D721Med (cell line): ENCODE measurements around the gene POLR2F.

Source experiments
- DNase-seq: peaks from one replicate; pipeline ENCODE4 v3.0.0; 2011; ENCODE audit warnings: low spot score; ENCODE audit not compliant: insufficient read length
- FAIRE-seq: peaks from 2 replicates; lab custom pipeline; 2011; peaks lifted over from hg19 to GRCh38; lab: Jason Lieb, UNC
- TF ChIP-seq, protein P1 (sequence below): IDR thresholded peaks from 2 replicates; pipeline ENCODE4 v1.5.1; 2012; ENCODE audit warnings: mild to moderate bottlenecking, control low read depth; ENCODE audit not compliant: insufficient read depth; ENCODE audit errors: missing control alignments

POLR2F gene

DNA sequence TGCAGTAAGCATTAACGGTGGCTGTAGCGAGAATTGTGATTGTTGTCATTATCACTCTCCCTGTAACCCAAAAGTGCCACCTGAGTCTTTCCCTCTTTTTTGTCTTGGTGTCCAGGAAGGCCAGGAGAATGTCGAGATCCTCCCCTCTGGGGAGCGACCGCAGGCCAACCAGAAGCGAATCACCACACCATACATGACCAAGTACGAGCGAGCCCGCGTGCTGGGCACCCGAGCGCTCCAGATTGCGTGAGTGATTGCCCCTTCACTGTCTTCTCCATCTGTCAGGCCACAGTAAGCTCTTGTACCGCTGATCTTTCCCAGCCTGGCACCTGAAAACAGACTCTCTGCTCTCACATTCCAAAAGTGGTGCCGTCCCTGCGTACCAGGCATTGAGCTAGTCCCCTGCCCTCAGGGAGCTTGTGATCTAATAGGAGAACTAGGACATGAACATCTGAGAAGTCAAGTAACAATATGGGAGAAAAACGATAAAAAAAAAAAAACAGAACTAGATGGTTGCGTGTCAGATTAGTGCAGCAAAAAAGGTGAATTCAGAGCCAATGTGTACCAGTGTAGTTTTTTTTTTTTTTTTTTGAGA, 5.8 kb downstream of the POLR2F start:
- no peak for FAIRE-seq
- TF ChIP-seq, protein P1, sequence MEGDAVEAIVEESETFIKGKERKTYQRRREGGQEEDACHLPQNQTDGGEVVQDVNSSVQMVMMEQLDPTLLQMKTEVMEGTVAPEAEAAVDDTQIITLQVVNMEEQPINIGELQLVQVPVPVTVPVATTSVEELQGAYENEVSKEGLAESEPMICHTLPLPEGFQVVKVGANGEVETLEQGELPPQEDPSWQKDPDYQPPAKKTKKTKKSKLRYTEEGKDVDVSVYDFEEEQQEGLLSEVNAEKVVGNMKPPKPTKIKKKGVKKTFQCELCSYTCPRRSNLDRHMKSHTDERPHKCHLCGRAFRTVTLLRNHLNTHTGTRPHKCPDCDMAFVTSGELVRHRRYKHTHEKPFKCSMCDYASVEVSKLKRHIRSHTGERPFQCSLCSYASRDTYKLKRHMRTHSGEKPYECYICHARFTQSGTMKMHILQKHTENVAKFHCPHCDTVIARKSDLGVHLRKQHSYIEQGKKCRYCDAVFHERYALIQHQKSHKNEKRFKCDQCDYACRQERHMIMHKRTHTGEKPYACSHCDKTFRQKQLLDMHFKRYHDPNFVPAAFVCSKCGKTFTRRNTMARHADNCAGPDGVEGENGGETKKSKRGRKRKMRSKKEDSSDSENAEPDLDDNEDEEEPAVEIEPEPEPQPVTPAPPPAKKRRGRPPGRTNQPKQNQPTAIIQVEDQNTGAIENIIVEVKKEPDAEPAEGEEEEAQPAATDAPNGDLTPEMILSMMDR = no peak
- no peak for DNase-seq

GRCh38 chr22:37961062-37961461, 7.6 kb downstream of the POLR2F start:
- DNase-seq = no peak
- TF ChIP-seq, protein P1 = no peak
- no peak for FAIRE-seq

DNA sequence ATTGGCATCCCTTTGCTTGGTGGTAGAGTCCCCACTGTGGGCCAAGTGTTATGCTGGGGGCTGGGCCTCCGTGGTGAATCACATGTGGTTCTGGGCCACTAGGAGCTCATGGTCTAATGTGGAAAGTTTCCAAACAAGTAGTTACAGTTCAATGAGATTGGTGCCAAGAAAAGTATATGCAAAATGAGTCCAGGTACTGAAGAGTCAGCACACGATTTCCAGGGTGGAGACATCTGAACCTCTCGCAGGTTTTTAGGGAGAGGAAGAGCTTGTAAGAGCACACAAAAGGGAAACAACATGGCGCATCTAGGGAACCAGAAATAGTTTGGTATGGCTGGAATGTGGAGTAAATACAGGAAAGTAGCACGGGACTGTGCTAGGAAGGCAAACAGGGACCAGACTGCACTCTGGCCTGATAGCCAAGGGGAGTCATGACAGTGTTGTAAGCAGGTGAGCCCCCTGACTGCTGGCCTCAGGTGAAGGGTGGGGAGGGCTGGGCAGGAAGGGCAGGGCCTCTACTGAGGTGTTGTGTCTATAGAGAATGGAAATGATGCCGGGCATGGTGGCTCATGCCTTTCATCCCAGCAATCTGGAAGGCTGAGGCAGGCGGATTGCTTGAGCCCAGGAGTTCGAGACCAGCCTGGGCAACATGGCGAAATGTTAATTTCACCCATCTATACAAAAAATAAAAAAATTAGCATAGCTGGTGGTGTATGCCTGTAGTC, 12.6 kb downstream of the POLR2F start:
- FAIRE-seq = no peak
- TF ChIP-seq, protein P1 = no peak
- DNase-seq = no peak

DNA sequence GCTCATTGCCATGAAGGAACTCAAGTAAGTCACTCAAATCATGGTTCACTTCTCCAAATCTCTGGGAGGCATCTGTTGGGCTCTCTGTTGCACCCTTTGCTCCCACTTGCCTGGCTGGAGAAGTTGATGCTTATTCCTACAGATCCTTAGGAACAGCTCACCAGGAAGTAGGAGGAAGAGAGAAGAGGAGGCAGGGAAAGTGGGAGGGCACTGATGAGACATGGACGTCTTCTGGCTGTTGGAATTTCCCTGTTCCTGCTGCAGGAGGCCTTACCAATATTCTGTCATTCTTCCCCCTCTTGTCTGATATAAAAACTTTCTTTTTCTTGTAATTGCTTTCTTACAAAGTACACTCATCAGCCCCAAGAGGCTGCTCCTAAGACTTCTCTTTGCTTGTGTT, 13.6 kb downstream of the POLR2F start:
- TF ChIP-seq, protein P1 = no peak
- no peak for FAIRE-seq
- DNase-seq = no peak

- DNase-seq = no peak
- no peak for FAIRE-seq
- TF ChIP-seq, protein P1 = no peak
Measured at GRCh38 chr22:37967637-37968451, 14.3 kb downstream of the POLR2F start.

DNA sequence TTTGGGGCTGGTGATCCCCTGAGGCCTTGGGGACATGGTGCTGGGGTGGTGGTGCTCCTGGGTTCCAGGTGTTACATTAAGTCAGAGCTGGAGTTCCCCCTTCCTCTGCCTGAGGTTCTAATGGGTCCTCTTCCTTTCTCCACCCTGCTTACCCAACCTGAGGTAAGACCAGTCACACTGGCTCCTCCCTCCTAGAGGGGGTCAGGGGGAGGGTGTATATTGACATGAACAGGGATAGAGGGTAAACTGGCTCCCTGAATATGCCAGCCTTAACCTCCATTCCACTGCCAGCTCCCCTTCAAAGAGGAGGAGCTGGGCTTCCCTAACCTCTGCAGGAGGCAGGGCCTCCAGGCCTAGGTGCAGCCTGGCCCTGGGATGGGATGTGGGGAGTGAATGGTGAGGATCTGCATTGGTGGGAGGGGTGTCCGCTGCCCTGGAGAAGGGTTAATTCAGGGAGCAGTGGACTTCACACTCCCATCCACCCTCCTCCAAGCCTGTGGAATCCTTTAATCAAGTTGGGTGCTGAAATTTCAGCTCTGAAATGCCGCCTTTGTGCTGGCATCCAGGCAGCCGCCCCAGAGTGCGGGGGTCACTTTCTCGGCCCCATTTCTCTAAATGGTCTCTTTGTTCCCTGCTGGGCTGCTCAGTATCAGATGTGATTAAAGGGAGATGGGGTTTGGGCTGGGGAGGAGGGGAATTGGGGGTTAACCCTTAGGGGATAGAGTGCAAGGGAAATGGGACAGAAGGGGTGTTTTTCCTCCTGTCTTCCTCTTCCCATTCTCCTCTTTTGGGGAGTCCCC, 15.2 kb downstream of the POLR2F start:
- FAIRE-seq (no peak), DNase-seq (no peak)
- TF ChIP-seq, protein P1 = no peak
